Measurements from ENCODE around the gene KRT7. TPM values are rescaled to one million over a fixed set of nuclear protein-coding genes. Genes with fewer than 3 reads are reported as not detected.

The KRT7 gene
- total RNA-seq, 4 donors from 2014 or later: 0.47 to 78.7 (median 4.3) TPM

DNA sequence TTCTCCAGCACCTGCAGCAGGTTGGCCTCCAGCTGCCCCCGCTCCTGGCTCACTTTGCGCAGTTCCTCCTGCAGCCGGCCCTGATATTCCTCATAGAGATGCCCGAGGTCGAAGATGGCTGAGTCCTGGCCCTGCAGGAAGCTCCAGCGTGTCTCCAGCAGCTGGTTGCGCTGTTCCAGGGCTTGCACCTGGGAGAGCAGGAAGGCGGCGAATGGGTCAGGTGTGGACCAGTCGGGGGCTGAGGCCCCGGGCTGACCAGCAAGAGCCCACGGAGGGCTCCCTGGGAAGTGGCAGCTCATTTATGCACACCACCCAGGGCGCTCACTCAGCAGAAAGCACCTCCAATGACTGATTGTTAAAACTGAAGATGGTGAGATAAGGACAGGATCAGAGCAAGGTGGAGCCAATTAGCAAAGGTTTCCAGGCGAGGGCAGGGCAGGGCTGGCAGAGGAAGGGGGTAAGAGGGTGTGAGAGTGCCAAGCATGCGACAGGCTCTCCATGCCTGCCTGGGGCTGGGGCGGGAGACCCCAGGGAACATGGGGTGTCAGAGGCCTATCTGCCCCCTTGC is 47.6 kb upstream of the KRT7 start:
- 84 to 88% methylated on average over 3 to 7 of the region's 16 CpGs for whole genome bisulfite sequencing, 2 donors (ENCODE audit: low coverage in 1 of 2)
- Histone ChIP-seq H3K36me3 (no peaks in the 10 kb centered on the region), H3K27me3 (no peaks in the 10 kb centered on the region), H3K27ac (peak overlapping the region in 2 of 4 donors; percentile 58 to 72), H3K4me1 (peaks cover 0 to 38% (median 12%) of the 10 kb centered on the region in 3 donors), H3K4me3 (no peak overlapping the region), H3K9me3 (no peaks in the 10 kb centered on the region)
- TF ChIP-seq EP300 (IDR thresholded peaks at IDR 0.05) (no peak), POLR2AphosphoS5 (IDR thresholded peaks at IDR 0.05) (no peak), POLR2A (IDR thresholded peaks at IDR 0.05) (no peak)
- TF ChIP-seq, protein P1, sequence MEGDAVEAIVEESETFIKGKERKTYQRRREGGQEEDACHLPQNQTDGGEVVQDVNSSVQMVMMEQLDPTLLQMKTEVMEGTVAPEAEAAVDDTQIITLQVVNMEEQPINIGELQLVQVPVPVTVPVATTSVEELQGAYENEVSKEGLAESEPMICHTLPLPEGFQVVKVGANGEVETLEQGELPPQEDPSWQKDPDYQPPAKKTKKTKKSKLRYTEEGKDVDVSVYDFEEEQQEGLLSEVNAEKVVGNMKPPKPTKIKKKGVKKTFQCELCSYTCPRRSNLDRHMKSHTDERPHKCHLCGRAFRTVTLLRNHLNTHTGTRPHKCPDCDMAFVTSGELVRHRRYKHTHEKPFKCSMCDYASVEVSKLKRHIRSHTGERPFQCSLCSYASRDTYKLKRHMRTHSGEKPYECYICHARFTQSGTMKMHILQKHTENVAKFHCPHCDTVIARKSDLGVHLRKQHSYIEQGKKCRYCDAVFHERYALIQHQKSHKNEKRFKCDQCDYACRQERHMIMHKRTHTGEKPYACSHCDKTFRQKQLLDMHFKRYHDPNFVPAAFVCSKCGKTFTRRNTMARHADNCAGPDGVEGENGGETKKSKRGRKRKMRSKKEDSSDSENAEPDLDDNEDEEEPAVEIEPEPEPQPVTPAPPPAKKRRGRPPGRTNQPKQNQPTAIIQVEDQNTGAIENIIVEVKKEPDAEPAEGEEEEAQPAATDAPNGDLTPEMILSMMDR (IDR thresholded peaks at IDR 0.05): no peak
- no peak for ATAC-seq

DNA sequence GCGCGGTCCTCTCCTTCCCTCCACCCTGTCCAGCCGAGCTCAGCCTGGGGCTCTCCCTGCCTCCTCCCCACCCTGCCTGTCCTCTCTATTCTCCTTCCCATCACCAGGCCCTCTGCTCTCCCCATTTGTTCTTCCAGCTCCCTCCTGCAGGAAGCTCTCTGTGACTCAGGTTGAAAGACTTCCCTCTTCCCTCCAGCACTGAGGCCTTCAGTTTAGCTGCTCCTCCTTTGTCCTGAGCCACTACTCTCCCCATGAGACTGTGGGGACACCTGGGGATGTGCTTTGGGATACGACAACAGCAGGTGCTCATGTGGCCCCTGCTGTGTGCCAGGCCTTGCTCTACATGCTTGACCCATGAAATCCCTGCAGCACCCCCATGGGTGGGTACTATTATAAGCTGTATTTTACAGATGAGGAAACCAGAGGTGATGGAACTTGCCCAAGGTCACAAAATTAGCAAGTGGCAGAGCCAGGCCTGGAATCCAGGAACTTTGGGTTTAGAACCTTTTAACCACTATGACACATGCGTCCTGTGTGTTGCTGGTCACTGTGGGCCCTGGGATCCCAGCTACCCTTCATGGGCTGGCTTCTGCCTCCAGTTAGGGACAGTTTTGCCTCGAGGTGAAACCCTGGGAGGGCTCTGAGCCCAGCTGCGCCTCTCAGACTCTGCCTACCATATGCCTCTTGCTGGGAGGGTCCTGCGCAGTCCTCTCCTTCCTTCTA is 46.8 kb upstream of the KRT7 start:
- no peak for TF ChIP-seq POLR2AphosphoS5 (IDR thresholded peaks at IDR 0.05)
- TF ChIP-seq POLR2A (IDR thresholded peaks at IDR 0.05): no peak
- TF ChIP-seq, protein P1 (IDR thresholded peaks at IDR 0.05): no peak
- TF ChIP-seq EP300 (IDR thresholded peaks at IDR 0.05): no peak
- Histone ChIP-seq H3K27ac (peak overlapping the region in 3 of 4 donors; percentile 35 to 72 (median 58)), H3K4me1 (peaks cover 0 to 44% (median 12%) of the 10 kb centered on the region in 3 donors), H3K9me3 (no peaks in the 10 kb centered on the region), H3K4me3 (no peak overlapping the region), H3K36me3 (no peaks in the 10 kb centered on the region), H3K27me3 (no peaks in the 10 kb centered on the region)
- 70 to 77% methylated on average over 3 to 7 of the region's 8 CpGs for WGBS, 2 donors (ENCODE audit: low coverage in 1 of 2)
- ATAC-seq: no peak

DNA sequence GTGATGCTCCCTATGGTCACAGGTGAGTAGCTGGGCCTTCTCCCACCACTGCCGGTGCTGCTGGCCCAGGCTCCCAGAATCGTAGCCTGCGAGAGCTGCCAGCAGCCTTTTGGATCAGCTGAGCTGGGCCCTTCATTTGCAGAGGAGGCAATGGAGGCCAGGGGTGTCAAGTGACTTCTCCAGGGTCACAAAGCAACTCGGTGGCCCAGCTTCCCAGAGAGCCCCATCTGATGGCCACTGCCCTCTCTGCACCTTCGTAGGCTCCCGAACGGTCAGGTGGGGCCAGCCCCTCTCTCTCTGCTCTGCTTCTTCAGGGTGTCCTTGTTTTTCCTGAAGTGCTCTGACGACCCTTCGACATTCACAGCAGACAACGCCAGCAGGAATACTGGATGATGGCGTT is 45.8 kb upstream of the KRT7 start:
- peaks cover 6 to 53% (median 19%) of the 10 kb centered on the region in 3 donors for H3K4me1 ChIP-seq
- no CpG with 5 or more reads among the region's 11 CpGs for whole genome bisulfite sequencing, 2 donors (ENCODE audit: low coverage in 1 of 2)
- no peak overlapping the region for H3K4me3 ChIP-seq
- no peak for ATAC-seq
- TF ChIP-seq POLR2A (IDR thresholded peaks at IDR 0.05): no peak
- H3K36me3 ChIP-seq: no peaks in the 10 kb centered on the region
- peak overlapping the region in 1 of 4 donors; percentile 72 for H3K27ac ChIP-seq
- no peaks in the 10 kb centered on the region for H3K9me3 ChIP-seq
- no peaks in the 10 kb centered on the region for H3K27me3 ChIP-seq

DNA sequence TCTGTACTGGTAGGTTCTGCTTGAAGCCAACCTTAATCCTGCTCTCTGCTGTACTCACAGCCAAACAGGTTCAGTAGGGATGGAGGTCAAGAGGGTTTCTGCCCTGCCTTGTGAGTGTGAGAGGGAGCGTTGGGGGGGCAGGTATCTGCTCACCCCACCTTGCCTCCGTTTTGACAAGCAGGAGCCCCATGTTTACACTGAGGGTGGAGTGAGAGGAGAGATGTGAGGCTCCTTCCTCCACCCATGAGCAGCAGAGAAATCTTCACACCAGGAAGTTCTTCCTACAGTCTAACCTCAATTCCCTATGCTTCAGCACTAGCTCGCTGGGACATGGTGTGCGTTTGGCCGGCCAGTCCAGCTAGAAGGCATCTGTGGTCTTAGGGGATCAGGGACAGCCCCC is 45.4 kb upstream of the KRT7 start:
- TF ChIP-seq, protein P1 (IDR thresholded peaks at IDR 0.05): no peak
- no peak for TF ChIP-seq POLR2AphosphoS5 (IDR thresholded peaks at IDR 0.05)
- TF ChIP-seq POLR2A (IDR thresholded peaks at IDR 0.05): no peak
- TF ChIP-seq EP300 (IDR thresholded peaks at IDR 0.05): no peak
- Histone ChIP-seq H3K9me3 (no peaks in the 10 kb centered on the region), H3K4me3 (no peak overlapping the region), H3K27ac (peak overlapping the region in 1 of 4 donors; percentile 72), H3K4me1 (peaks cover 6 to 58% (median 20%) of the 10 kb centered on the region in 3 donors), H3K36me3 (no peaks in the 10 kb centered on the region), H3K27me3 (no peaks in the 10 kb centered on the region)
- WGBS, 2 donors (ENCODE audit: low coverage in 1 of 2): 100% methylated on average over 5 of the region's 5 CpGs; no CpG with 5 or more reads in 1 of the 2 donors
- no peak for ATAC-seq

DNA sequence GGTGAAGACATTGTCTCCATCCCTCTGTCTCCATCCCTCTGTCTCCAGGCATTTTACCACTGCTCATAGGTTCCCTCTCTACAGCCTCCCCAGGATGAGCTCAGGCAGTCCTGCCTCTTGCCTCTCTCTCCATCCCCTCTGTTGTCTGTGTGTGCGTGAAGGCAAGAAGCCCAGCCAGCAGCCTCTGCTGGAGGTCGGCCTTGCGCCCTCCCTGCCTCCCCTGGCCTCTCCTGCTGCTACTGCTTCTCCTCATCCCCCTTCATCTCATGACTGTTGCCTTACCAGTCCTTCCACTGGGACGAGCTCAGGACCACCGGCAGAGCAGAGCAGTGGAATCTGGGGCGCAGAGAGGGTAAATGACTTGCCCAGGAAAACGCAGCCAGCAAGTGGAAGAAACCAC is 44.4 kb upstream of the KRT7 start:
- H3K4me1 ChIP-seq: peaks cover 6 to 60% (median 31%) of the 10 kb centered on the region in 3 donors

More for the DNA sequence above, 44.4 kb upstream of the KRT7 start:
- no peak for ATAC-seq
- Histone ChIP-seq H3K36me3 (no peaks in the 10 kb centered on the region), H3K27ac (peak overlapping the region in 1 of 4 donors; percentile 72), H3K4me3 (no peak overlapping the region), H3K9me3 (no peaks in the 10 kb centered on the region), H3K27me3 (no peaks in the 10 kb centered on the region)
- 57% methylated on average over 1 of the region's 7 CpGs; no CpG with 5 or more reads in 1 of the 2 donors for WGBS, 2 donors (ENCODE audit: low coverage in 1 of 2)
- TF ChIP-seq POLR2AphosphoS5 (IDR thresholded peaks at IDR 0.05) (no peak), EP300 (IDR thresholded peaks at IDR 0.05) (no peak), POLR2A (IDR thresholded peaks at IDR 0.05) (no peak)
- TF ChIP-seq, protein P1 (IDR thresholded peaks at IDR 0.05): no peak

Data from gastroesophageal sphincter (tissue), 4 donors.